ENCODE results near the gene CCDC121. TPM values are rescaled to one million over a fixed set of nuclear protein-coding genes. Genes with fewer than 3 reads are reported as not detected.

Gene CCDC121
- total RNA-seq: 5.9 TPM
- long read RNA-seq, transcript CCDC121-201 (2 exons, 2,342 nt): major isoform, 11 of 14 reads
- long read RNA-seq, partial matches to known transcripts: 0 of 14 reads
- long read RNA-seq, other reads (novel, unspliced or antisense): 3 of 14 reads

GRCh38 chr2:27628767-27629709 lies at the start of gene CCDC121, which contains the start of gene GPN1:
CCDC121 (minus strand) TSS chr2:27629012; CDS start chr2:27627799, 1,213 bp downstream.
GPN1 (plus strand) TSS chr2:27629050; CDS start chr2:27629059, 9 bp downstream.
- ATAC-seq (peak; percentile 98 to 99), DNase-seq (peak; percentile 92)
- Histone ChIP-seq H3K9me3 (no peaks in the 10 kb centered on the region), H3K27me3 (ENCODE audit: low read depth) (no peaks in the 10 kb centered on the region), H3K27ac (peak within 1 kb of the TSS; percentile 83), H3K4me3 (peak within 1 kb of the TSS; percentile 98), H3K36me3 (peaks cover 43% of the 10 kb centered on the region), H3K4me1 (peaks cover 34% of the 10 kb centered on the region)
- no peak for TF ChIP-seq CTCF (IDR thresholded peaks at IDR 0.05)
- intact Hi-C loops (cut with DNase I): no loop called here

GRCh38 chr2:27672723-27673486 lies 44.1 kb upstream of the CCDC121 start:
- no peak for TF ChIP-seq CTCF (IDR thresholded peaks at IDR 0.05)
- H3K9me3 ChIP-seq: no peaks in the 10 kb centered on the region
- intact Hi-C loops (cut with DNase I): no loop called here
- DNase-seq: no peak
- ATAC-seq: peak in 1 of 2 donors; percentile 23
- H3K4me1 ChIP-seq: no peaks in the 10 kb centered on the region
- peaks cover 92% of the 10 kb centered on the region for H3K36me3 ChIP-seq
- no peaks in the 10 kb centered on the region for H3K27me3 ChIP-seq (ENCODE audit: low read depth)
- no peak overlapping the region for H3K4me3 ChIP-seq
- no peak overlapping the region for H3K27ac ChIP-seq

- Histone ChIP-seq H3K4me3 (no peak overlapping the region), H3K9me3 (no peaks in the 10 kb centered on the region), H3K27ac (no peak overlapping the region), H3K27me3 (ENCODE audit: low read depth) (no peaks in the 10 kb centered on the region), H3K4me1 (no peaks in the 10 kb centered on the region), H3K36me3 (peaks cover 91% of the 10 kb centered on the region)
- no peak for DNase-seq
- ATAC-seq: no peak
- intact Hi-C loops (cut with DNase I): no loop called here
- no peak for TF ChIP-seq CTCF (IDR thresholded peaks at IDR 0.05)
Measured at GRCh38 chr2:27671235-27671634, 42.4 kb upstream of the CCDC121 start.

GRCh38 chr2:27667446-27667845 lies 38.6 kb upstream of the CCDC121 start:
- Histone ChIP-seq H3K9me3 (no peaks in the 10 kb centered on the region), H3K36me3 (peaks cover 61% of the 10 kb centered on the region), H3K4me1 (peaks cover 25% of the 10 kb centered on the region), H3K4me3 (no peak overlapping the region), H3K27me3 (ENCODE audit: low read depth) (no peaks in the 10 kb centered on the region), H3K27ac (no peak overlapping the region)
- intact Hi-C loops (cut with DNase I): no loop called here
- no peak for ATAC-seq
- no peak for DNase-seq
- no peak for TF ChIP-seq CTCF (IDR thresholded peaks at IDR 0.05)

DNA sequence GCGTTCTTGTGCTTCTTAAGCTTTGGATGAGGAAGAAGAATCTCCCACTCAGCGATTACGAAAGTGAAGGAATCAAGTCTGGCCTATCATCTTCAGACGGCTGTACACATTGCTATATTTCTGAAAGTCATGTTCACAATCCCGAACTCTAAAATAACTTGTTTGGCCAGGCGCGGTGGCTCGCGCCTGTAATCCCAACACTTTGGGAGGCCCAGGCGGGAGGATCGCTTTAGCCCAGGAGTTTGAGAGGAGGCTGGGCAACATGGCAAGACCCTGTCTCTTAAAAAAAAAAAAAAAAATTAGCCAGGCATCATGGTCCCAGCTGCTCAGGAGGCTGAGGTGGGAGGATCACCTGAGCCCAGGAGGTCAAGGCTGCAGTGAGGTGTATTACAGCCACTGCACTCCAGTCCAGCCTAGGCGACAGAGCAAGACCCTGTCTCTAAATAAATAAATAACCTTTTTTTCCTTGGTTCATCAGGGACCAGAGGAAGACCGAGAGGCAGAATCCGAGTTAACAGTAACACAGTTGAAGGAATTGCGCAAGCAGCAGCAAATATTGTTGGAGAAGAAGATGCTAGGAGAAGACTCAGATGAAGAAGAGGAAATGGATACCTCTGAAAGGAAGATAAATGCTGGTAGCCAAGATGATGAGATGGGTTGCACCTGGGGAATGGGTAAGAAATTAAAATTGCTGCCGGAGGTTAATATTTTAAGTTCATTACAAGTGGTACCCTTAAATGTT lies 36.0 kb upstream of the CCDC121 start:
- no peak overlapping the region for H3K27ac ChIP-seq
- TF ChIP-seq CTCF (IDR thresholded peaks at IDR 0.05): no peak
- intact Hi-C loops (cut with DNase I): no loop called here

More for the DNA sequence above, 36.0 kb upstream of the CCDC121 start:
- DNase-seq: no peak
- H3K27me3 ChIP-seq (ENCODE audit: low read depth): no peaks in the 10 kb centered on the region
- peak overlapping the region; percentile 84 for H3K4me3 ChIP-seq
- H3K4me1 ChIP-seq: peaks cover 32% of the 10 kb centered on the region
- peaks cover 58% of the 10 kb centered on the region for H3K36me3 ChIP-seq
- no peak for ATAC-seq
- no peaks in the 10 kb centered on the region for H3K9me3 ChIP-seq

Measured in lower lobe of right lung (tissue), 2 donors.